Measurements from ENCODE around the gene PGBD5. TPM values are rescaled to one million over a fixed set of nuclear protein-coding genes. Genes with fewer than 3 reads are reported as not detected.

PGBD5 gene
- total and polyA plus RNA-seq, 9 of the 15 experiments (the other 6 are each of a cell fraction or from before 2014, with no cell fraction given): under 0.01 to 0.40 (median 0.10) TPM; not detected in 3

- WGBS (ENCODE audit: insufficient coverage, low coverage, missing lambda C conversion rate): 0% methylated on average over 1 of the region's 1 CpG
- CTCF ChIA-PET (ENCODE audit: low intra/inter-chr PET ratio): no interaction called here
- H3K27ac ChIP-seq (ENCODE audit: extremely low read depth, low read depth, low read length): no peak overlapping the region
- no peak for DNase-seq (ENCODE audit: extremely low read depth in 1 of 4, low spot score in 3 of 4)
- H3K79me2 ChIP-seq (ENCODE audit: control insufficient read depth, insufficient read depth, low read length): no peaks in the 10 kb centered on the region
- H3K4me1 ChIP-seq (replicated peaks in 1 of 2; ENCODE audit: control insufficient read depth in 2 of 2, insufficient read depth in 2 of 2, low read length in 2 of 2): no peaks in the 10 kb centered on the region
- TF ChIP-seq ZBTB7A (IDR thresholded peaks at IDR 0.05; ENCODE audit: borderline replicate concordance, control insufficient read depth, low read depth, low read length) (no peak), ZNF584 (CRISPR knock-in tag; IDR thresholded peaks at IDR 0.05; ENCODE audit: low read depth) (no peak), SP2 (IDR thresholded peaks at IDR 0.05; ENCODE audit: extremely low read depth, low read depth, low read length, poor library complexity, severe bottlenecking) (no peak), ZNF75A (CRISPR knock-in tag; IDR thresholded peaks at IDR 0.05) (no peak), ZBTB5 (IDR thresholded peaks at IDR 0.05) (no peak), TBL1XR1 (IDR thresholded peaks at IDR 0.05; ENCODE audit: low read length in 2 of 2) (no peak), ZNF589 (CRISPR knock-in tag; IDR thresholded peaks at IDR 0.05; ENCODE audit: low read depth) (no peak), CEBPB (tag; IDR thresholded peaks at IDR 0.05) (no peak), PPARD (CRISPR knock-in tag; IDR thresholded peaks at IDR 0.05) (no peak)
- H4K20me1 ChIP-seq (replicated peaks; ENCODE audit: control insufficient read depth, insufficient read depth, low read length): no peaks in the 10 kb centered on the region
- no peak overlapping the region for H3K4me2 ChIP-seq (ENCODE audit: insufficient read depth, low read length)
- intact Hi-C loops (cut with micrococcal nuclease): no loop called here
- no peaks in the 10 kb centered on the region for H3K9me3 ChIP-seq (replicated peaks; ENCODE audit: control insufficient read depth, insufficient read depth, low read depth, low read length)
- no peaks in the 10 kb centered on the region for H3K36me3 ChIP-seq (ENCODE audit: control insufficient read depth, insufficient read depth, low read length)
- in situ Hi-C loops (cut with MboI): no loop called here
- FAIRE-seq: no peak
- no peak overlapping the region for H3K9ac ChIP-seq (ENCODE audit: insufficient read depth in 1 of 2, low read depth in 2 of 2, low read length in 2 of 2)
- no peak for ATAC-seq
- POLR2A ChIA-PET: interaction anchor here (0.6 to 1.6 kb wide), 2 partner anchors 11 to 22 kb away, joined by 3 to 4 read pairs; no protein-coding TSS in a partner anchor
- no TSS peak for BruUV-seq (replicated peaks)
- H2AFZ ChIP-seq (ENCODE audit: low read depth, low read length): no peak overlapping the region
- peaks cover 5 to 7% of the 10 kb centered on the region in 2 experiments; a peak in 4 of 5 replicates for H3K27me3 ChIP-seq (ENCODE audit: control insufficient read depth in 2 of 2, insufficient read depth in 2 of 2, low read length in 2 of 2)
- H3K4me3 ChIP-seq: no peak overlapping the region
- H3K9me1 ChIP-seq (ENCODE audit: control insufficient read depth, insufficient read depth, low read length): no peaks in the 10 kb centered on the region
Measured at GRCh38 chr1:230435108-230435507, 9.0 kb upstream of the PGBD5 start.

All from K562 (cell line).